Activated naive CD4-positive, alpha-beta T cell treated with anti-CD3 and anti-CD28 coated beads, Interleukin-2, amount 50 U/mL, for 24 hours (primary cell): ENCODE results near the gene TOR4A.

Experiments
- H3K27ac Mint-ChIP-seq: one replicate; pipeline ENCODE4 v1.8.0; 2021; ENCODE audit warnings: mild to moderate bottlenecking, mixed read lengths
- H3K27me3 Mint-ChIP-seq: one replicate; pipeline ENCODE4 v1.8.0; 2021; ENCODE audit warnings: mixed read lengths
- H3K36me3 Mint-ChIP-seq: one replicate; pipeline ENCODE4 v1.8.0; 2021; ENCODE audit warnings: mixed read lengths
- H3K4me1 Mint-ChIP-seq: one replicate; pipeline ENCODE4 v1.8.0; 2021; ENCODE audit warnings: mixed read lengths
- H3K4me3 Mint-ChIP-seq: one replicate; pipeline ENCODE4 v1.8.0; 2021; ENCODE audit warnings: mild to moderate bottlenecking, mixed read lengths
- H3K9me3 Mint-ChIP-seq: one replicate; pipeline ENCODE4 v1.8.0; 2021; ENCODE audit warnings: mixed read lengths

Gene TOR4A

DNA sequence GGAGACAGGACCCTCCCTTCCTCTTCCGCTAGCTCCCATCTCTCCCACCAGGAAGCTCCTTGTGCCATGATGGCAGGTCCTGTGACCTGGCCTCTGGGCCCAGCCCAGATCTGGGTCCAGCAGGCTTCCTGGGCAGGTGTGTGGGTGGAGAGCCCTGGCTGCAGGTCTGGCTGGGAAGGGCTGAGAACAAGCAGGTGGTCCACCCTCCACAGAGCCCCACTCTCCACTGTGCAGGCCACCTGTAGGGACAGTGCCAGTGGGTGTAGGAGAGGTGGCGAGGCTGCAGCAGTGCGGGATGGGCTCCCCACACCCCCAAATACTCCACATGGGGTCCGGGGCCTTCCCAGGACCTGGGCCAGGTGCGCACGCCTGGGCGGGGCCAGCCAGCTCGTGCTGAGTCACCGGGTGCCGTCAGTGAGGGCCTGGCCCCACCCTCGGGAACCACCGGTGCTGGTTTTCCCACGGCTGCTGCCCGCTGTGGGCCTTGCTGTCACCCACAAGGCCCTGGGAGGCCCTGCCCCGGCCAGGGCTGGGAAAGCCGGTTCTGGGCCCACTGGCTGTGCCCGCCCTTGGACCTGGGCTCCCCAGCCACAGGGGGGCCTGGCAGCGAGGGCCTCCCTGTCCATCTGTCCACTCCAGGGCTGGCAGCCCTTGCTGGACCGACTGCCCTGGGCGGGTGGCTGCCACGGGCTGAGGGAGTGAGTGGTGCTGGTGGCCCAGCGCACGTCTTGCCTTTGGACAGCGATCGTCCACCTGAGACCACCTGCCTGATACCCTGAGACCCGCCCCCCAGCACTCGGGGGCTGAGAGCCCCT, 33.9 kb downstream of the TOR4A start:
- H3K9me3 Mint-ChIP-seq: no peaks in the 10 kb centered on the region

GRCh38 chr9:137311986-137312851, 34.7 kb downstream of the TOR4A start:
- Mint-ChIP-seq H3K4me3 (no peak overlapping the region), H3K4me1 (no peaks in the 10 kb centered on the region), H3K27me3 (no peaks in the 10 kb centered on the region), H3K9me3 (no peaks in the 10 kb centered on the region), H3K36me3 (no peaks in the 10 kb centered on the region), H3K27ac (no peak overlapping the region)

More for the DNA sequence above, 33.9 kb downstream of the TOR4A start:
- no peak overlapping the region for H3K27ac Mint-ChIP-seq
- no peak overlapping the region for H3K4me3 Mint-ChIP-seq
- no peaks in the 10 kb centered on the region for H3K36me3 Mint-ChIP-seq
- H3K4me1 Mint-ChIP-seq: peaks cover 3% of the 10 kb centered on the region
- no peaks in the 10 kb centered on the region for H3K27me3 Mint-ChIP-seq

GRCh38 chr9:137312852-137313325, 35.4 kb downstream of the TOR4A start:
- H3K27ac Mint-ChIP-seq: no peak overlapping the region
- H3K36me3 Mint-ChIP-seq: no peaks in the 10 kb centered on the region
- no peaks in the 10 kb centered on the region for H3K4me1 Mint-ChIP-seq
- no peaks in the 10 kb centered on the region for H3K9me3 Mint-ChIP-seq
- H3K4me3 Mint-ChIP-seq: no peak overlapping the region
- H3K27me3 Mint-ChIP-seq: no peaks in the 10 kb centered on the region

GRCh38 chr9:137313326-137313936, 35.9 kb downstream of the TOR4A start:
- no peaks in the 10 kb centered on the region for H3K9me3 Mint-ChIP-seq
- no peaks in the 10 kb centered on the region for H3K27me3 Mint-ChIP-seq
- H3K4me3 Mint-ChIP-seq: no peak overlapping the region
- no peaks in the 10 kb centered on the region for H3K36me3 Mint-ChIP-seq
- no peaks in the 10 kb centered on the region for H3K4me1 Mint-ChIP-seq
- H3K27ac Mint-ChIP-seq: no peak overlapping the region

DNA sequence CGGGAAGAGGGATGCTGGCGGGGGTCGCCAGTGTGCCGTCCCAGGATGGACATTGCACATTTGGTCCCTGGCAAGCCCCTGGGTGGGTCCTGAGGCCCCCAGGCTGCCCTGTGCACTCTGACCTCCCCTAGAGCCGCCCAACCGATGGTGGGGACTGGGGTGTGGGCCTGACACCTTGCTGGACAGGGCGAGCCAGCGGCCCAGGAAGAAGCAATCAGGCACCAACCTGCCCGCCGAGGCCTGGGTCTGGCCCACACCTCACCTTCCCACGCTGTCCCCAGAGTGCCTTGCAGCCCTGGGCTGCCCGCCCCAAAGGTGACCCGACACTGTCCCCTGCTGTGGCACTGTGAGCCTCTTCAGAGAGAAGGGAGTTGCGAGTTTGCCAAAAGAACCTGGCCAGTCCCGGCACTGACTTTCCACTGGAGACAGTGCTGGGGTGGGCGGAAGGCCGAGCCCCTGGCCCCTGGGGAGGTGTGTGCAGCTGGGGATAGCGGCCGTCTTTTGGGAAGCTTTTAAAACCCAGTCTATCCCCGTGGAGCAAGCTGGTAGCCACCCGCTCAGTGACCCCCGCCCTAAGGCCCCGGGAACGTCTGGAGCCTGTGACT, 36.5 kb downstream of the TOR4A start:
- Mint-ChIP-seq H3K4me3 (no peak overlapping the region), H3K27ac (no peak overlapping the region), H3K4me1 (no peaks in the 10 kb centered on the region), H3K27me3 (no peaks in the 10 kb centered on the region), H3K36me3 (no peaks in the 10 kb centered on the region), H3K9me3 (no peaks in the 10 kb centered on the region)

DNA sequence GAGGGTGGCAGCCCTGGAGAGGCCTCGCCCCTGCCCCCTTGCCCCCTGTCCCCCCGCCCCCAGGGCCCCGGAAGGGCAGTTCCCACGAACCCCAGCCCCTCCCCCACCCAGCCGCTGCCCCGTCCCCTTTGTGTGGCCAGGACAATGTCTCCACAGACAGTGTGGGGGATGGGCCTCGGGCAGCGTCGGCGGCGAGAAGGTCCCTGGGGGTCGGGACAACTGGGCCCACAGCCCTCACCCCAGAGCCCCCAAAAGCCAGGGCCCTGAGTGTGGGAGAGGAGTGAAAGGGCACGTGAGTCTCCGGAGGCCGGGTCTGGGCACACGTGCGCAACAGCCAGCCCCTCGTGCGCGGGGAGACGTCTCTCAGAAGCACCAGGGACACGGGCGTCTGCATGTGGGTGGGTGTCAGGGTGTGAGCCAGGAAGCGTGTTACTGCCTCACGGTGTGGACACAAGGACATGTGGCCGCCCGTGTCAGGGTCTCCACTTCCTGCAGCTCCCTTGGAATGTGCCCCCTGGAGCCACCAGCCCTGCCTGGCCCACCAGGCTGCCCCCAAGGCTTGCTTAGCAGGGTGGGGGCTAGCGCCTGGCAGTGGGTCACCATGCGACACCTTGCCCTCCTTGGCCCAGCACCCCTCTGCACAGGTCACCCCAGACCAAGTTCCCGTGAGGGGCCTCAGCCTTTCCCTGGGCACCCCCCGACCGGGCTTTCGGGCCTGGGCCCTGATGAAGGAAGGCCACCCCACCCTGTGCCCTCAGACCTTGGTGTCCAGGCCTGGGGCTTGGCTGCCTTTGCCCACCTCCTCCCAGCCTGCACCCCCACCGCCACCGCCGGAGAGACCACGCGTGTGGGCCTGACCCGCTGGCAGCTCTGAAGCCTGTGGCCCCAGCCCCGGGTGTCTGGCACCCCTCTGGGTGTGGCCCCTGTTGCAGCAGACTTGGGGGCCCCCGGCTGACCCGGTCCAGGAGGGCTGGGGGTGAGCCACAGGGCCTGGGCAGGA, 37.3 kb downstream of the TOR4A start:
- H3K27ac Mint-ChIP-seq: no peak overlapping the region
- no peaks in the 10 kb centered on the region for H3K4me1 Mint-ChIP-seq
- no peaks in the 10 kb centered on the region for H3K36me3 Mint-ChIP-seq
- H3K27me3 Mint-ChIP-seq: no peaks in the 10 kb centered on the region
- no peak overlapping the region for H3K4me3 Mint-ChIP-seq
- no peaks in the 10 kb centered on the region for H3K9me3 Mint-ChIP-seq

- Mint-ChIP-seq H3K9me3 (no peaks in the 10 kb centered on the region), H3K4me3 (no peak overlapping the region), H3K4me1 (peaks cover 2% of the 10 kb centered on the region), H3K27ac (no peak overlapping the region), H3K27me3 (no peaks in the 10 kb centered on the region), H3K36me3 (no peaks in the 10 kb centered on the region)
Observed at GRCh38 chr9:137315581-137316011, 38.1 kb downstream of the TOR4A start.

- Mint-ChIP-seq H3K9me3 (no peaks in the 10 kb centered on the region), H3K27ac (no peak overlapping the region), H3K4me3 (no peak overlapping the region), H3K27me3 (no peaks in the 10 kb centered on the region), H3K36me3 (no peaks in the 10 kb centered on the region), H3K4me1 (peaks cover 3% of the 10 kb centered on the region)
Observed at GRCh38 chr9:137316012-137316981, 38.8 kb downstream of the TOR4A start.

DNA sequence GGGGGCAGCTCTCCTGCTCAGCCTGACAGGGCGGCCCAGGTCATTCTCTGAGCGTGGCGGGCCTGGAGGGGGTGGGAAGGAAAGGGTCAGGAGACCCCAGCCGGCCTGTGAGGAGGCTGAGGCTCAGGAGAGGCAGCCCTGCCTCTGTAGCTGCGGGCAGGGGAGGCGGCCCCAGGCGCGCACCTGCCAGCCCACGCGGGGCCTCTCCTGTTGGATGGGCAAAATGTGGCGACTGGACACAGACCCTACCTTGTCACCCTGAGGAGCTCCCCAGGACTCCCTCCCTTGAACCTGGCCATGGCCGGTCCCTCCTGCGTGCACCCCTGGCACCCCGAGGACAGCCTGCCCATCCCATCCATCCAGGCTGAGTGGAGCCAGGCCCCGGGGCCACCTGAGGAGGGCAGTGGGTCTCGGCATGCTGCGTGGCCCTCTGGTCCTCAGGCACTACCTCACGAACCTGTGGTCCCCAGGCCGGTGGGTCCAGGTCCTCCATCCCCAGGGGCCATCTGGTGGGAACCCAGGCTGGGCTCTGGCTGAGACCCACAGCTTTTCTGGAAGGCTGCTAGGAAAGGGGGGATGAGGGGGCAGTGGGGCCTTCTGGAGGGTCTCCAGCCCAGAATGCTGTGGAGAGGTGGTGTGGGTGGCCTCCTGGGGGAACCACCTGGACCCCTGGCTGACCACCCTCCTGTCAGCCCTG, 39.6 kb downstream of the TOR4A start:
- Mint-ChIP-seq H3K27me3 (no peaks in the 10 kb centered on the region), H3K4me3 (no peak overlapping the region), H3K9me3 (no peaks in the 10 kb centered on the region), H3K27ac (no peak overlapping the region), H3K4me1 (peaks cover 3% of the 10 kb centered on the region), H3K36me3 (no peaks in the 10 kb centered on the region)

GRCh38 chr9:137317718-137318511, 40.4 kb downstream of the TOR4A start:
- Mint-ChIP-seq H3K4me3 (no peak overlapping the region), H3K36me3 (no peaks in the 10 kb centered on the region), H3K27me3 (no peaks in the 10 kb centered on the region)

DNA sequence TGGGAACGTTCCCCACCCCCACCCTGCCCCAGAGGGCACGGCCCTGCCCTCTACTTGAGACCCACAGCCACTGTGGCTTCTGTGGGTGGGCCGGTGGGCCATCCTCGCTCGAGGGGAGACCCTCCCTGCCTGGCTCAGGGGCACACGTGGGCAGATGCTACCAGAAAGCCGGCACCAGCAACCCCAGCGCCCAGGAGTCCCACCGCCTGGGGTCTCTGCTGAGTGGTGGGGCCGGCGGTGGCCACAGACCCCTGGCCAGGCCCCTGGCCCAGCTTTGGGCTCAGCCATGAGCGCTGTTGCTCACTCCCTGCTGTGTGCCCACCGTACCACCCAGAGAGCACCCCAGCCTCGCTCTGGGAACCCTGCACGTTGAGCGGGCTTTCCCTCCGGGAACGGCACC, 41.1 kb downstream of the TOR4A start:
- Mint-ChIP-seq H3K27me3 (no peaks in the 10 kb centered on the region), H3K4me1 (peaks cover 3% of the 10 kb centered on the region), H3K4me3 (no peak overlapping the region), H3K9me3 (no peaks in the 10 kb centered on the region), H3K27ac (no peak overlapping the region), H3K36me3 (no peaks in the 10 kb centered on the region)

More at GRCh38 chr9:137317718-137318511, 40.4 kb downstream of the TOR4A start:
- Mint-ChIP-seq H3K4me1 (peaks cover 3% of the 10 kb centered on the region), H3K9me3 (no peaks in the 10 kb centered on the region), H3K27ac (no peak overlapping the region)

- Mint-ChIP-seq H3K27ac (no peak overlapping the region), H3K36me3 (no peaks in the 10 kb centered on the region), H3K9me3 (no peaks in the 10 kb centered on the region), H3K4me1 (peaks cover 3% of the 10 kb centered on the region), H3K27me3 (no peaks in the 10 kb centered on the region), H3K4me3 (no peak overlapping the region)
Observed at GRCh38 chr9:137319011-137319738, 41.6 kb downstream of the TOR4A start.
